HG02885 (cell line): Measurements from ENCODE around the gene AGPAT2.

Experiments used
- ATAC-seq: cut with Tn5 transposase; IDR thresholded peaks from one replicate; pipeline ENCODE4 v1.9.1; 2021; ENCODE audit warnings: mild to moderate bottlenecking; ENCODE audit not compliant: unreplicated experiment, poor library complexity

The AGPAT2 gene

DNA sequence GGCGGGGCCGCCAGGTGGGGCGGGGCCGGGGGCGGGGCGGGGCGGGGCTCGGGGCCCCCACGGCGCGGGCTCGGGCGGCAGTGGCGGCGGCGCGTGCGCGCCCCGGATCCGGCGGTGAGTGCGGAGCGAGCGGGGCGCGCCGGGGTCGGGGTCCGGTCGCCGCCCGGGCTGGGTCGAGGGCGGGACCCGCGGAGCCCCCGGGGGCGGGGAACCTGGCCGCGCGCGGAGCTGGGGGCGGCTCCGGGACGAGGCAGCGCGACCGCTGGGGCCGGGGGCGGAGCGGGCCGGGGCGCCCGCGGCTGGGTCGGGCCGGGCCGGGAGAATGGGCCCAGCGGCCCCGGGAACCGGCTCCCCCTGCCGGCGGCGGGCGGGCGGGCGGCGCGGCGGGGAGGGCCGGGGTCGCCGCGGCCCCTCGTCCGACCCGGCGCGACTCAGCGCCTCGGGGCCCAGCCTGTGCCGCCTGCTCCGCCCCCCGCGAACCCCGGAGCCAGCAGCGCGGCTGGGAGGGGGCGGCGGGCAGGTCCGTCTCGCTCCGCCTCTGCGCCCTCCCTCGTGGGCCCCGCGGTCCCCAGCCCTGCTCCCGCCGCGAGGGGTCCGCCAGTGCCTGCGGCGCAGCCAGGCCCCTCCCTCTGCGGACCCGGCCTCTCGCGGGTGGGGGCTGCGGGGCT, 21.4 kb downstream of the AGPAT2 start:
- ATAC-seq = no peak

DNA sequence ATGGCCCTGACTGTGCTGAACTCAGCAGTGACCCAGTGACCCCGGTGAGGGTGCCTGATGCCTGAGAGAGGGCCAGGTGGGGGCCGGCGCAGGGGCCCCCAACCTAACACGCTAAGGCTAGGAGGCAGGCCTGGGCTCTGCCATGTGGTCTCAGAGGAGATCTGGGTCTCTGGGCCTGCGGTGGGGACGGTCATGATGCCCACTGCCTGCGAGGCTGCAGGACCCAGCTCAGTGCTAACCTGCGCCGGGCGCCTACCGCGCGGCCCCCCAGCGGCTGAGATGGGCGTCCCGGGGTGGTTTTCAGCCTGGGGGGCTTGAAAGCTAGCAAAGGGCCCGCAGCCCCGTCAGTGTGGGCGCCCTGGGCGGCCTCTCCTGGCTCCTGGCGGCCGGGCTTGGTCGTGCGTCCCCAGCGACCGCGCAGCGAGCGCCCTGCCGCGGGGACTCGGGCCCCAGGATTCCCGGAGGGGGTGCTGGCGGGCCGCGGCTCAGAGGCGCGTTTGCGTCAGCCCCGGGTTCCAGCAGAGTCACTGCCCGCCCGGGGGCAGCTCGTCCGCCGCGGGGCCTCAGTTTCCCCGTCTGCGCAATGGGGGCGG, 22.1 kb downstream of the AGPAT2 start:
- no peak for ATAC-seq

DNA sequence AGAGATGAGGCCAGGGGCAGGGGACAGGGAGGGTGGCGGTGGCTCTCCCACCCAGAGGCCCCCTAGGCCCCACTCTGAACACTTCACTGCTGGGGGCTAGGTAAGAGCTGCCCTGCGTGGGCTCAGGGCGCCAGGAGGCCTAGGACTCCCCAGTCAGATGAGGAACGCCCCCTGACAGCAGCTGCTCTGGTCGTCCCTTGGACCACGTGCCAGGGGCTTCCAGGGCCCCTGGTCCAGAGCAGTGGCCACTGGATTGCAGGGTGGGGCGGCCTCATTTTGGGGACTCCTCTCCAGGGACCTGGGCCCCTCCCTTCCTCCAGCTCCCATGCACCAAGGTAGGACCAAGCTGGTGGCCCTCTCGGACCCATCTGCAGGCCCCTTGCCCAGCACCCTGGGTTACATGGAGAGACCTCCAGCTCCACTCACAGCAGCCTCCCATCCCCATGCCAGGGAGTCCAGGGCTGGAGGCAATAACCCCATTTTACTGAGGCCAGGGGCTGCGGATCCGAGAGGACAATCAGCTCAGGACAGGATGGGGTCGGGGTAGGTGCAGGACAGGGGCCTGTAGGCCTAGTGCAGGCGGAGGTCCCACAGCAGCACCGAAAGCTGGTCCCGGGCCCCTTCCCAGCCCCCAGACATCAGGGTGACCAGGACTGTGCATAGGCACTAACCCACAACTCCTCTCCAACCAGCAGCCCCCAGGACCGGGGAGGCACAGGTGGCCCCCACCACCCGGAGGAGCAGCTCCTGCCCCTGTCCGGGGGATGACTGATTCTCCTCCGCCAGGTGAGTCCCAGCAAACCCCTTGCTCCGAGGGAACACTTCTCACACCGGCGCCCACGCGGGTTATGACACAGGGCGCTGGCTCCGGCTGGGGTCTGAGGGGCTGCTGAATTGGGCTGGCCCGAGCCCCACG, 23.0 kb downstream of the AGPAT2 start:
- ATAC-seq = no peak

DNA sequence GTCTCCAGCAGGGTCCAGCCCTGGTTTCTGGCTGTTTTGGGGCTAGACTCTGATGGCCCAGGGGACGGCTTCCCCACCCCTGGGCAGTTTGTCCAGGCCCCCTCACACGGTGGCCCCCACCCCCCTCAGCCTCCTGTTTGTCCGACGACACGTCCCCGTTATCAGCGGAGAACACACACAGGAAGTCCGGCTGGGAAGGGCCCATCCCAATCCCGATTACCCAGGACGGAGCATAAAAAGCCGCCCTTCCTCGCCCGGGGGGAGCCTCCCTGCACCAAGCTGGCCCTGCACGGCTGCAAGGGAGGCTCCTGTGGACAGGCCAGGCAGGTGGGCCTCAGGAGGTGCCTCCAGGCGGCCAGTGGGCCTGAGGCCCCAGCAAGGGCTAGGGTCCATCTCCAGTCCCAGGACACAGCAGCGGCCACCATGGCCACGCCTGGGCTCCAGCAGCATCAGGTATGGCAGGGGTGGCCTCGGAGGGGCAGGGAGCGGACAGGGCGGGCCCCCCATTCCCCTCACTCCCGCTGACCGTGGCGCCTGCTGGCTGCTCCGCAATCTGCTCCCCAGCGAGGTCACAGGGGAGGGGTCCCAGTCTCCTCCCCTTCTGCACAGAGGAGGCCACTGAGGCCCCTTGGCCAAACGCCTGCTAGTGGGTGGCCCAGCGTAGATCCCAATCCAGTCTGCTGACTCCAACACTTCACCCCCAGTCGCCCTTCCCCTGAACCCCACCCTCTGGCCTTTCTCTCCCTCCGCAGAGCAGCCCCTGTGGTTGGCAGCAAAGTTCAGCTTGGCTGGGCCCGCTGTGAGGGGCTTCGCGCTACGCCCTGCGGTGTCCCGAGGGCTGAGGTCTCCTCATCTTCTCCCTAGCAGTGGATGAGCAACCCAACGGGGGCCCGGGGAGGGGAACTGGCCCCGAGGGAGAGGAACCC, 24.3 kb downstream of the AGPAT2 start, which contains the start of gene EGFL7:
Gene EGFL7, plus strand, starts transcription at position 261 of the 926 bp plus-strand sequence. CDS start 5,367 bp downstream, outside the sequence.
- no peak for ATAC-seq

DNA sequence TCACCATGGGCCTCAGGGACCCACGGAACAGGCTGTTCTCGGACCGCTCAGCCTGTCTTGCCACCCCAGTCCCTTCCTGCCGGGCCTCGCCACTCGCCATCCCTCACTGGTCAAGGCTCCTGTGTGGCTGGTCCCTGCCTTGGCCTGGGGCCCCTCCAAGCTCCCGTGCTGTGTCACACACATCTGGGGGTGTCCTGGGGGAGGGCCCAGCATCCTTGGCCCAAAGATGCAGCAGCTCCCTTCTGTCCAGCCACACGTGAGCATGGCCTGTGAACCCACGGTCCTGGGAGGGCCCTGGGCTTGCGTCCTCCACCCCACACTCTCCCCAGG, 25.0 kb downstream of the AGPAT2 start:
- no peak for ATAC-seq

DNA sequence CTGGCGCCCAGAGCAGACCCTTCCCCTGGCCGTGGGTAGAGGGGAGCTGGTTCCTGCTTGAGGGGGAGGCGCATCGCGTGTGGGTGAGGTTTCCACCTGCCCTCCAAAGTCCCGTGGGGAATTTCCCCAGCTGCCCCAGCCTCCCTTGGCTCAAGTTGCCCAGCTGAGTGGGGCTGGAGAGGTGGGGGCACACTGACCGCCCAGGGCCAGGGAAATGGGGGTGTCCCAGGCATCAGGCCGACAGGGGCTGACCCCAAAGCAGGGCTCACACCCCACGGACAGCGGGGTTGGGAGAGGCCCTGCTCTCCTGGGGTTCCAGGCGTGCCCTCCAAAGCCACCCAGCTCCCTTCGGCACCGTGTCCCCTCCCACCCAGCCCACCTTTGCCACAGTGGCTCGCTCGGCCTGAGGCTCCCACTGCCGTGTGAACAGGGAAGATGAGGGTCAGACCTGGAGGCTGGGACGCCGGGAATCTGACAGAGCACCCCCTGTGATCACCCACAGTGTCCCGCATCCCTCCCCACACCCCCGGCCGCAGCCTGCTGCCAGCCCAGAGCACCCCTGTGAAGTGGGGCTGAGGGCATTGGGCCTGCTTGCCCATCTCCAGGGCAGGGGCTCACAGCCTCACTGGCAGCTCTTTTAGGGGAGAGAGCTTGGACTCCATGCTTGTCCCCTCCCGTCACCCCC, 25.5 kb downstream of the AGPAT2 start:
- no peak for ATAC-seq

DNA sequence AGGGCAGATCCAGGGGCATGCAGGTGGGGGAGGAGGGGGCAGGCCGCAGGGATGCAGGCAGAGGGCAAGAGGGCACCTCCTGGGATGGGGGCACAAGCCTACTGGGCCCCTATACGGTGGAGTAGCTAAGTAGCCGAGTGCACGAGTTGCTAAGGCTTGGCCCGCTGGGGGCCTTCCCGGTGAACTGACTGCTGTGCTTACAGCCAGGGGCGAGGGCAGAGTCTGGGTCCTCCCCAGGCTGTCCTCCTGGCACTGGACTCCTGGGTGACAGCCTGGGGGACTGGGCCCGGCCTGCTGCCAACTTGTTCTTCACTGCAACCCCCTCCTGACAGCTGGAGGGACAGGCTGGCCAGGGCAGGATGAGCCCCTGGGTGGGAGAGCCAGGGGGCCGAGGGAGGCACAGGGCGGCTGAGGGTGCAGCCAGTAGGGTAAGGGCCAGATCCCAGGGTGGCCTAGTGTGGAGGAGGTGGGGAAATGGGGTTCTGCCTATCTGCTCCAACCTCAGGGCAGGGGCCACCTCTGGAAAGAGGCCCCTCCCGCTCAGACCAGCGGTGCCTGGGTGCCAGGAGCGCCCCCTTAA, 26.2 kb downstream of the AGPAT2 start:
- ATAC-seq = no peak

DNA sequence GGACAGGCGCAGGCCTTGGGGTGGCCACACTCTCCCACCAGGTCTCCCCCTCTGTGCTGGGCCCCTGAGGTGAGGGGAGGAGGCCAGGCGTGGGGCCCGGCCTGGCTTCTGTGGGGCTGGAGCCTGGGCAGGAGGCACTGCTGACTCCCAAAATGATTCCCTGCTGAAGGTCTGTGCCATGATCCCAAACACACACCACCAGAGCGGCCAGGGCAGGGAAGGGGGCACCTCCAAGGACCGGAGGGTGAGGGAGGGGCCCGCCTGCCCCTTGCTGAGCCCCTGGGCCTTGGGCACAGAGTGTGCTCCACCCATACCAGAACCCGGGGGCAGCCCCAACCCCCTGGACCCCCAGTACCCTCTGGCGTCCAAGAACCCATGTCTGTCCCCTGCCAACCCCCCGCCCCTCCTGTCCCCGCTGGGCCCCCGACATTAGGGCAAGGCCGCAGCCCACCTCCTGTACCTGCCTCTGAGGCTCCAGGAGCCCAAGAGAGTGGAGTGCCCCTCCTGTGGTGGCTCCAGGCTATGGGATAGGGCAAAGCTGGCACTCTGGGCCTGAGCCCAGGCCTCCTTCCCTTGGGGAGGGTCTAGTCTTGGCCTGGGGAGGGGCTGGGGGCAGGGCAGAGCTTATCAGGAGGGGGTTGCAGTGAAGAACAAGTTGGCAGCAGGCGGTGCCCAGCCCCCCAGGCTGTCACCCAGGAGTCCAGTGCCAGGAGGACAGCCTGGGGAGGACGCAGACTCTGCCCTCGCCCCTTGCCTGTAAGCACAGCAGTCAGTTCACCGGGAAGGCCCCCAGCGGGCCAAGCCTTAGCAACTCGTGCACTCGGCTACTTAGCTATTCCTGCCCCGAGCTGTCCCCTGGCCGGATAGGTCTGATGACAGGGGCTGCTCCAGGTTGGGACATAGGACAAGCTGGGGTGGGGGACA, 27.1 kb downstream of the AGPAT2 start:
- ATAC-seq = no peak

DNA sequence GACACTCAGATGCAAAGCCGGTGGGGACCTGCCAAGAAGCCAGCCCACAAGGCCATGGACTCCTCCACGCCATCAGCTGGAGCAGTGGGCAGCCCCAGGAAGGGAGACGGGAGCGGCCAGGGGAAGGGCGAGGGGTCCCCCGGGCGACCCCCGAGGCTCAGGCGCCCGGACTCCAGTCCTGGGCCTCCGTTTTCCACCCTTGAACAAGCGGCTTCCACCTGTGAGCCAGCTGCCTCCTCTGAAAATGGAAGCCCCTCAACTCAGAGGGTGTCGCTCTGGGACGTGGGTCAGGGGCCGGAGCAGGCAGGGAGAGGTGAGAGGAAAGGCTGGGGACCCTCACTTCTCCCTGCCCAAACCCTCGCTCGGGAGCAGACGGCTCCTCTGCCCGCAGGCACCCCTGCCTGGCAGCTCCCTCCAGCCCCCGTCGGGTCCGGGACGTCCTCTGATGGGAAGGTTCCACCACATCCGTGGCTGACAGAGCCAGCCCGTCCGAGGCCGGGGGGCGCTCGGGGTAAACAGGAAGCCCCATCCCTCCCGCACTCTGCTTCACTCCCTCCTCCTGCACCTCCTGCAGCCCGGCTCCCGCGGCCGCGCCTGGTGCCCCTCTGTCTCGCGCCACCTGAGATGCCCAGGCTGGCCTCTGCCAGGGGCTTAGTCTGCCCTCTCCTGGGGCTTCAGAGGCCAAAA, 28.3 kb downstream of the AGPAT2 start:
- ATAC-seq = no peak

DNA sequence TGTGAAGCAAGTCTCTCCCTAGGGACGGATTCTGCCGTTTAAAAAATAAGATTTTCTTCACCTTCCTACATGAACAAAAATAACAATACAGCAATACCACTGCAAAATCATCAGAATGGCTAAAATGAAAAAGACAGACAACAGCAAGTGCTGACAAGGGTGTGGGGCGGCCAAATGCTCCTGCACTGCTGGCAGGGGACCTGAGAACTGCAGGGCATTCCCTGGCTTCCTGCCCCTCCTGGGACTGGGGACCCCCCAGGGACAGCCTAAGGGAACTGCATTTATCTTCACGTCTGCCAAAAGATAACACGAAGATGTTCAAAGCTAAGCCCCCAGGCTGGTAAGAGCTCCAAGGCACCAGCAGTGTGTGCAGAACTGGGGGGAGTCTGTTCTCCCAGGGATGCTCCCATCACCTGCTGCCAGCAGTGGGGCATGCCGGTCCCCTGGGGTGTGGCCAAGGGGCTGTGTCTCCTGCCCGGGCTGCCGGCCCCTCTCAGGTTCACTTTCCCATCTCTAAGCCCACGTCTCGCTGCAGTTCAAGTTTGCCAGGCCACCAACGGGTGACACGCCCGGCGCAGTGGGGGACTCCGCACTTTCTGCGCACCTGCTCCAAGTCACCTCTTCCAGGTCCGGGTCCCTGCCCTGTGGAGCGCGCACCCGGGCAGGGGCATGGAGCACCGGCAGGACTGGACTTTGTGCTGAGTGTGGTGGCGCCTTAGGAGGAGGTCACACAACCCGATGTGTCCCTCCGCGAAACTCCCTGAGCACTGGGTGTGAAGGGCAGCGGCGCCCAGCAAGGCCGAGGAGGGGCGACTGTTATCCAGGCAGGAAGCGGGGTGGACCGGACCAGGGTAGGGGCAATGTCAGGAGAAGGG, 29.0 kb downstream of the AGPAT2 start:
- ATAC-seq = no peak

DNA sequence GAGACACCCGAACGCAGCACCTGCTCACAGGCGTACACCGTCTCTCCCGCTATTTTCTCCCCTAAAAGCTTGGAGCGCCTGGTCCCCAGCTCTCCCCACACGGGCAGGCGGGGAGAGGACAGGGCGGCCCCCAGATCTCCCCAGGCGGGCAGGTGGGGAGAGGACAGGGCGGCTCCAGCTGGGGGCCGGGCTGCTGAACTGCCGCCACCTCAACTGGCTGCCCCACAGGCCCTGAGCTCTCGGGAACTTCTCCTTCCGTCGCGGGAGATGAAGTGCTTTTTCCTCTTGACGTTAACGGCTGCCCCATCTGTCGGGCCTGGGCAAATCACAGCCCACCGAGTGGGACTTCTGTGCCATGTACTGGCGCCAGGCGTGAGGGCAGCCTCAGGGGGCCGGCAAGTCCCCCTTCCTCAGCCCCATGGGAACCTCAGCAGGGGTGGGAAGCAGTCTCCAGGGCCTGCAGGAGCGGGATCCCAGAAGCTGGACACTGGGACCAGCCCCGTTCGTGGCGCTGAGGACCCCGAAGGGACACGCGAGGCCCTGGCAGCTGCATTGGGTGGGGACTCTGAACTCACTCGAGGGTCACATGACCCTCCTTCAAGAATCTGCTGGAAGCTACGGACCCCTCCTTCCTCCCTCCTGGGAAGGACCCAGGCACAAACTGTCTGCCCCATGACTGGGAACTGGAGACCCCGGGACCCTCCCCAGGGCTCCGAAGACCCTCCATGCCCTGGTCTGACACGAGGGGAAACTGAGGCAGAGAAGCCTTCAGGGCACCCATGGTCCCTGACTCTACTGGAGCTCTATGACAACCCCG, 30.3 kb downstream of the AGPAT2 start:
- ATAC-seq = no peak

DNA sequence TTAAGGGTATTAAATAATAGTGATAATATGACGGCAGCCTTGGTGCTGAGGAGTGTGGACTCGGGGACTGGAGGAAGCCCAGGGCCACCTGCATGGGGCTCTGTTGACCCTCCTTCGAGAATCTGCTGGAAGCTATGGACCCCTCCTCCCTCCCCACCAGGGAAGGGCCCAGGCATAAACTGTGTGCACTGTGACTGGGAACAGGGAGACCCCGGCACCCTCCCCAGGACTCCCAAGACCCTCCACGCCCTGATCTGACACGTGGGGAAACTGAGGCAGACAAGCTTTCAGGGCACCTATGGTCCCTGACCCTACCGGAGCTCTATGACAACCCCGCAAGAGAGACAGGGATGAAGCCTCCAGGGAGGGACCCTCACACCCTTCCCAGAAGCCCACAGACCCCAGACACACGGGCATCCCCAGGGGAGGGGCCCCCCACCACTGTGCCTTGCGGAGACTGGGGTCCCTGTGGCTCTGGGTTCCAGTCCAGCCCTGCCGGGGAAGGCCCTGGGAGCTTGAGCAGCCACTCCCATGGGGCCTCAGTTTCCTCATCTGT, 31.0 kb downstream of the AGPAT2 start:
- ATAC-seq = no peak

DNA sequence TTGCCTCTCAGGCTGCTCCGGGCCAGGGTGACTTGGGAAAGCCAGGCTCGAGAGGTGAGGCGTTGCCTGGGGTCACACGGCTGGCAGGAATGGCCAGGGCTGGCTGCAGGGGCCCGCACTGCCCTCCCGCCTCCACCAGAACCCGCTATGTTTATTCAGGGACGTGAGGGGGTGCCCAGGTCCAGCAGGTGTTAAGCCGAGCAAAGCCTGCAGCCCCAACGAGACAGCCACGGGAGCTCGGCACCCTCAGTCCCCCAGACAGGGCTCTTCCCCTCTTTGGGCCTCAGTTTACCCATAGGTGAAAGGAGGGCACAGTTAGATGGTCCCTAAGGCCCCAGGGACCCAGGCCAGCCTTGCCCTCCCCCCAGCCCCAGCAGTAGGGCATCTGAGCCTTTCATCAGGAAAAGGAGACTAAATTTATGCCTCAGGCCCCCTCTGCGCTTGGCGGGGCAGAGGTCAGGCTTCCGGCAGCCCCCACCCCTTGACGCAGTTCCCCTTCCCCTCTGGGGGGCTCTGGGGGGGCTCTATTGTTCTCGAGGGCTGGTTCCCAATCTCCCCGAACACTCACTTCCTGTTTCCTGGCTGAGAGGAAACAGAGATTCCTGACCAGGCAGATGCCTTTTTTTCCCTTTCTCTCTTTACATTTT, 31.6 kb downstream of the AGPAT2 start:
- ATAC-seq = no peak

DNA sequence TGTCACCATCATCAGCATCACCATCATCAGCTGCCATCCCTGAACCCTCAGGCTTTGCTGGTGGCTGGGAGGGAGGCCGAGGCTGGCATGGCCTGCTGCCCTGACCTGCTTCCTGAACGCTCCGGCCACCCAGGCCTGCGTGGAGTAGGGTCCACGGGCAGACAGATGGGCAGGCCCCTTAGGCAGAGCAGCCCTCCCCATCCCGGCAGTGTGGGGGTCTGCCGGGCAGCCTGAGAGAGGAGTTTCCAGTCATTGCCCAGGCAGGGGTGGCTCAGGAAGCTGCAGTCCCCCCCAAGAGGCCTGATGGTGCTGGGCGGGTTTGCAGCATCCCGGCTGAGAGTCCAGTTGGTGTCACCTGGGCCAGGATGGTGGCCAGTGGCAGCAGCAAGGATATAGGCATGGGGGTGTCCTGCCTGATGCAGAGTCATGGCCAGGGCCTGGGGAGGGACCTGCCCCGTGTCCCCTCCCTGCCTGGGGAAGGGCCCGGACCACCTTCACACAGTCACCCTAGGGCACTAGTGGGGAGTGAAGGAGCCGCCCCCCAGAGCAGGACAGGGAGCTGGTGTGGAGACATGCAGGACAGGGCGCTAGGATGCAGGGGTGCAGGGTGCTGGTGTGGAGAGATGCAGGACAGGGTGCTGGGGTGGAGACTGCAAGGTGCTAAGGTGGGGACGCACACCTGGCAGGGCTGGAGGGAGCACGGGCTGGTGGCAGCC, 32.3 kb downstream of the AGPAT2 start:
- ATAC-seq = no peak
